Astrocyte of the cerebellum (primary cell): ENCODE measurements around the gene CLUH.

Experiments
- DNase-seq: peaks from one replicate; pipeline ENCODE4 v3.0.0-alpha.2; 2011; ENCODE audit warnings: low read depth
- H3K4me3 ChIP-seq: 2 replicates; pipeline ENCODE4 v1.5.1; 2011; ENCODE audit warnings: mild to moderate bottlenecking, low read depth, low read length, moderate library complexity
- in situ Hi-C: cut with HindIII; loops from 2 replicates; pipeline ENCODE4 v1.10.0; 2017; ENCODE audit warnings: low sequenced_read_pairs
- TF ChIP-seq, protein P1 (sequence below): IDR thresholded peaks from 2 replicates; pipeline ENCODE4 v1.5.1; 2012; ENCODE audit warnings: low read length, low read depth, moderate library complexity, mild to moderate bottlenecking; ENCODE audit errors: missing control alignments

CLUH gene

GRCh38 chr17:2692781-2693135, 18.8 kb downstream of the CLUH start:
- no peak overlapping the region for H3K4me3 ChIP-seq
- no peak for DNase-seq
- in situ Hi-C loops = no loop called here
- TF ChIP-seq, protein P1, sequence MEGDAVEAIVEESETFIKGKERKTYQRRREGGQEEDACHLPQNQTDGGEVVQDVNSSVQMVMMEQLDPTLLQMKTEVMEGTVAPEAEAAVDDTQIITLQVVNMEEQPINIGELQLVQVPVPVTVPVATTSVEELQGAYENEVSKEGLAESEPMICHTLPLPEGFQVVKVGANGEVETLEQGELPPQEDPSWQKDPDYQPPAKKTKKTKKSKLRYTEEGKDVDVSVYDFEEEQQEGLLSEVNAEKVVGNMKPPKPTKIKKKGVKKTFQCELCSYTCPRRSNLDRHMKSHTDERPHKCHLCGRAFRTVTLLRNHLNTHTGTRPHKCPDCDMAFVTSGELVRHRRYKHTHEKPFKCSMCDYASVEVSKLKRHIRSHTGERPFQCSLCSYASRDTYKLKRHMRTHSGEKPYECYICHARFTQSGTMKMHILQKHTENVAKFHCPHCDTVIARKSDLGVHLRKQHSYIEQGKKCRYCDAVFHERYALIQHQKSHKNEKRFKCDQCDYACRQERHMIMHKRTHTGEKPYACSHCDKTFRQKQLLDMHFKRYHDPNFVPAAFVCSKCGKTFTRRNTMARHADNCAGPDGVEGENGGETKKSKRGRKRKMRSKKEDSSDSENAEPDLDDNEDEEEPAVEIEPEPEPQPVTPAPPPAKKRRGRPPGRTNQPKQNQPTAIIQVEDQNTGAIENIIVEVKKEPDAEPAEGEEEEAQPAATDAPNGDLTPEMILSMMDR = no peak

DNA sequence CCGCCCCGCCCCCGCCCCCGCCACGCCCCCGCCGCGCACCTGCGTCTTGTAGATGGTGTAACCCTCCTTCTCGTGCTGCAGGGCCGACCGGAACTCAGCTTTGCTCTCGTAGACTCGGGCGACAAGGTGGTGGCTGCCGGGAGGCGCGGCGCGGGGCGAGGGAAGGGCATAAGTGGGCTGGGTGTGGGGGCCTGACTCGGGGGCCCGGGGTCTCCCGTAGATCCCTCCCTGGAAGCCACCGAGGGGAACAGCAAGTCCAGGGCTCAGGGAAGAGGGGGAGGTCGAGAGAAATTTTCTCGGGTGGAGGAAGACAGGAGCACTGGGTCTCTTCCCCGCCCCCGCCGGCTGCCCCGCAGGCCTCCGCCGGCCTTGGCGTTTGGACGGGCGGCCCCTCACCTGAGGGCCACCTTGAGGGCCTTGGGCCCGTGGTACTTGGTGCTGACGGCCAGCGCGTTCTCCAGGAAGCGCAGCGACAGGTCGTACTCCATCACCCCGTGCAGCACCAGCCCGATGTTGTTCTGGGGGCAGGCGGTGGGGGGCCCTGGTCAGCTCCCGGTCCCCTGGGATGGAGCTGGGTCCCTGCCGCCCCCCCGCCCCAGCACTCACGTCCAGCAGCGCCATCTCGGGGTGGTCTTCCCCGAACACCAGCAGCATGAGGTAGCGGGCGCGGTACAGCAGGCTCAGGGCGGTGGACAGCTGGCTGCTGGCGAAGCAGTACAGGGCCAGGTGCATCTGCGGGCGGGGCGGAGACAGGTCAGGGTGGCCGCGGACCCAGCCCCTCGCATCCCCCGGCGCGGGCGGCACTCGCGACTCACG, 19.4 kb downstream of the CLUH start:
- in situ Hi-C loops = no loop called here
- no peak for DNase-seq
- TF ChIP-seq, protein P1 = no peak
- no peak overlapping the region for H3K4me3 ChIP-seq

GRCh38 chr17:2691069-2691871, 20.3 kb downstream of the CLUH start:
- TF ChIP-seq, protein P1 = no peak
- DNase-seq = no peak
- in situ Hi-C loops = no loop called here
- no peak overlapping the region for H3K4me3 ChIP-seq

- no peak for DNase-seq
- TF ChIP-seq, protein P1 = no peak
- H3K4me3 ChIP-seq = no peak overlapping the region
- in situ Hi-C loops = no loop called here
Observed at GRCh38 chr17:2690165-2691068, 21.1 kb downstream of the CLUH start.

- in situ Hi-C loops = no loop called here
- DNase-seq = no peak
- H3K4me3 ChIP-seq = no peak overlapping the region
- TF ChIP-seq, protein P1 = no peak
Observed at GRCh38 chr17:2689411-2690164, 22.0 kb downstream of the CLUH start.
